GM18517 (cell line): ENCODE data around the gene MYL7.
"Not testable (repeated sequence)": the region's sequence is repeated elsewhere in the genome, so short reads cannot be mapped to it uniquely, and the experiment has no call there.

Source experiments
- ATAC-seq: cut with Tn5 transposase; IDR thresholded peaks from one replicate; pipeline ENCODE4 v1.9.1; 2021; ENCODE audit warnings: mild to moderate bottlenecking, moderate library complexity; ENCODE audit not compliant: unreplicated experiment

The MYL7 gene

GRCh38 chr7:44172352-44172751, 31.2 kb upstream of the MYL7 start:
- no peak for ATAC-seq

DNA sequence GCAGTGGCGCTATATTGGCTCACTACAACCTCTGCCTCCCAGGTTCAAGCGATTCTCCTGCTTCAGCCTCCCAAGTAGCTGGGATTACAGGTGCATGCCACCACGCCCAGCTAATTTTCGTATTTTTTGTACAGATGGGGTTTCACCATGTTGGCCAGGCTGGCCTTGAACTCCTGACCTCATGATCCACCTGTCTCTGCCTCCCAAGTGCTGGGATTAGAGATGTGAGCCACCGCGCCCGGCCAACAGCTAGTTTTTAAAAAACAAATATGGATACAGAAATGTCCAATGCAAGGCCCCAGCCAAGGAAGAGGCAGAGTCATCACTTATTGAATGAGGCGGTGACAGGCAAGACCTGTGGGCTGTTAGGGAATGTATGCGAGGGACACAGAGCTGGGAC, 30.8 kb upstream of the MYL7 start:
- ATAC-seq, result not testable (repeated sequence)

GRCh38 chr7:44167920-44168319, 26.8 kb upstream of the MYL7 start:
- ATAC-seq, result peak; percentile 71

GRCh38 chr7:44163591-44163990, 22.5 kb upstream of the MYL7 start:
- ATAC-seq, result no peak

GRCh38 chr7:44162785-44163395, 21.8 kb upstream of the MYL7 start:
- no peak for ATAC-seq

DNA sequence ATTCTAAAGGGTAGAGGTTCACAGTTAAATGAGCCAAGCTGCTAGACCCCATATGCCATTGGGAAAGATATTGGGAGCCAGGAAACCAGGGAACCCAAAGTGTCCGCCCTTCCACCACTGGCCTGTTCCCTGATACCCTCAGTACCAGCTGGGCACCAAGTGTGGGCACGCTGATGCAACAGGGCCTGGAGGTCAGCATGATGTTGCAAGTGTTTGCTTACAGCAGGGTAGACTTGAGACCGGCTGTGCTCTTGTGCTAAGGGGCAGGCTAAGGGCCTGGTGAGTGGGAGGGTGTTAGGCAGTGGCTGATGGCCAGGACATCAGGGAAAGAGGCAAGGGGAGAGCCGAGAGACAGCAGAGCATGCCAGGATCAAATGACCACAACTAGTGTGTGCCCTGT, 21.0 kb upstream of the MYL7 start:
- ATAC-seq, result no peak

- ATAC-seq, result no peak
Observed at GRCh38 chr7:44161371-44161770, 20.2 kb upstream of the MYL7 start.

- no peak for ATAC-seq
Observed at GRCh38 chr7:44159824-44160630, 18.9 kb upstream of the MYL7 start.

GRCh38 chr7:44158873-44159631, 17.9 kb upstream of the MYL7 start:
- ATAC-seq, result no peak

- no peak for ATAC-seq
Observed at GRCh38 chr7:44158096-44158872, 17.2 kb upstream of the MYL7 start.

GRCh38 chr7:44157116-44158080, 16.3 kb upstream of the MYL7 start:
- no peak for ATAC-seq

DNA sequence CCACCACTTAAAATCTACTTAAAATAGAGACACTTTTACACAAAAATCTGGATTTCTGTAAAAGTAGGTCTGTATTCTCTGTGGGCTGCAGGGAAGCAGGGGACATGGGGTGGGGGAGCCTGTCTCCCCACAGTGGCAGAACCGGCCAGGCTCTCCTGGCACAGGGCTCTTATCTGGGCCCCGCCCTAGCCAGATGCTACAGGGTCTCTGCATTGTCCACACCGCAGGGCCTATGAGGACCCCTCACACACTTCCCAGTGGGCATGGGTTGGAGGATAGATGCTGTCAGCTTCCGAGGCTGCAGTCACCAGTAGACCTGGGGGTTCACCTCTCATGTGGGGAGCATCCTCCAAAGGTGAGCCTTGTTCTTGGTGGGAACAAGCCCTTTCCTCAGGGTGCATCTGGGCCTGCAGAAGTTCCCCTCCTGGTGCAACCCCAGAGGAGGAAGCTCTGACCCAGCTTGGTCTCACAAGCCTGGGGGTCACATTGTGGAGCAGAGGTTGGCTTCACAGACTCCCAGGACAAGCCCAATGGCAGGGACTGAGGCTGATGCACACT, 15.4 kb upstream of the MYL7 start:
- ATAC-seq, result no peak

- ATAC-seq, result no peak
Observed at GRCh38 chr7:44155191-44156185, 14.4 kb upstream of the MYL7 start.

GRCh38 chr7:44154703-44155102, 13.6 kb upstream of the MYL7 start:
- no peak for ATAC-seq

DNA sequence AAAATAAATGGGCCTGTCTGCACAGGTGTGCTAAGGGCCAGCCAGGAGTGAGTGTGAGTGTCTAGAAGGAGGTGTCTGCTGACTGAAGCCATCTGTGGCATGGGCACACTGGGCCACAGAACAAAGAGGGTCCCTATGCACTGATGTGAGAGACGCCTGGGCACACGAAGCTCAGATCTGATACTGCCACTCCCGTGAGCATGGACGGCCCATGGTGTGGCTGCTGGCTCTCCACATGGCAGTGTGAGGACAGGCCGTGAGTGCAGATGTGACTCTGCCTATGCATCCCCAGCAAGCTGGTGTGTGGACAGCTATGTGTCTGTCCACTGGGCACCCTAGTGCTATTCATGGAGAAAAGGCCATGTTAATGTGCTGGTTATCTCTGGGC, 12.8 kb upstream of the MYL7 start:
- no peak for ATAC-seq

DNA sequence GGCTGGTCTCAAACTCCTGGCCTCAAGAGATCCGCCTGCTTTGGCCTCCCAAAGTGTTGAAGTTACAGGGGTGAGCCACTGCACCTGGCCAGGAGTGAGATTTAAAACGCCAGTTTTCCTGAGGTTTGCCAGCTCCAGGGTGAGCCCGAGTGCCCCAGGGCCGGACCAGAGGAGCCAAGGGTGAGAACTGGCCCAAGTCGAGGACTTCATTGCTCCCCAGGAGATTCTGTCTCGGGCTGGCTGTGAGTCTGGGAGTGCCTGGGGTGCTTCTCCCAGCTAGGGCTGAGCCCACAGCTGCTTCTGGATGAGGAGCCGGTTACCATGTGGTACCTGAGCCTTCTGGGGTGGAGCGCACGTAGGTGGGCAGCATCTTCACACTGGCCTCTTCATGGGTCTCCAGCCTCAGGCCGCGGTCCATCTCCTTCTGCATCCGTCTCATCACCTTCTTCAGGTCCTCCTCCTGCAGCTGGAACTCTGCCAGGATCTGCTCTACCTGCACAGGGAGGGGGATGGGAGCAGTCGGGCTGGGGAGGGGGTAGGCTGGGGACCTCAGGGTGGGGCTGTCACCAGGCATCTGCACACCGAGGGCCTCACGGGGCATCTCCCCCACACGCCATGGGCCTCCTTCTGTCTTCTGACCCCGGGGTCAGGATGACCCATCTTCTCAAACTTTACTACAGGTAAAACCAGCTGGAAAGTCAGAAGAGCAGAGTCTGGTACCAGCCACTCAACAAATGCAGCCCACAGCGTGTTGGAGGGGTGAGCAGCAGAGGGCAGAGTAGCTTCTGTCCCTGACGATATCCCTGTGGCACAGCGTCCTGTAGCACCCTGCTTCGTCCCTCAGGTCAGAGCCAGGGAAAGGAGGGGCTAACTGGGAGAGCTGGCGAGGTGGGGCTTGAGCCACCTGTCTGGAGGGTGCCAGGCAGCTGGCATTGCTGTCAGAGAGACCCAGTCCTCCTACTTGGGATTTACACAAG, 12.1 kb upstream of the MYL7 start:
- no peak for ATAC-seq

GRCh38 chr7:44151956-44152355, 10.8 kb upstream of the MYL7 start:
- no peak for ATAC-seq
